Measurements from ENCODE around the gene PDE4D. TPM values are rescaled to one million over a fixed set of nuclear protein-coding genes. Genes with fewer than 3 reads are reported as not detected.
"Not testable (repeated sequence)": the region's sequence is repeated elsewhere in the genome, so short reads cannot be mapped to it uniquely, and the experiment has no call there.

The PDE4D gene
- polyA plus RNA-seq, 4 donors, result 19.4 to 35.9 (median 23.1) TPM

- no peak for DNase-seq (ENCODE audit: low read depth in 4 of 4, low spot score in 2 of 4)
These were observed 93.1 kb downstream of the PDE4D start for GRCh38 chr5:59800347-59800893.

GRCh38 chr5:59799668-59800346, 93.7 kb downstream of the PDE4D start:
- peak in 2 of 4 donors; percentile 23 to 62 for DNase-seq (ENCODE audit: low read depth in 4 of 4, low spot score in 2 of 4)

GRCh38 chr5:59798862-59799667, 94.5 kb downstream of the PDE4D start:
- DNase-seq (ENCODE audit: low read depth in 4 of 4, low spot score in 2 of 4), result peak in 2 of 4 donors; percentile 48 to 55

GRCh38 chr5:59795141-59795540, 98.4 kb downstream of the PDE4D start:
- DNase-seq (ENCODE audit: low read depth in 4 of 4, low spot score in 2 of 4), result no peak

GRCh38 chr5:59792983-59793585, 100.4 kb downstream of the PDE4D start:
- no peak for DNase-seq (ENCODE audit: low read depth in 4 of 4, low spot score in 2 of 4)

GRCh38 chr5:59791617-59792016, 101.9 kb downstream of the PDE4D start:
- DNase-seq (ENCODE audit: low read depth in 4 of 4, low spot score in 2 of 4), result no peak

- DNase-seq (ENCODE audit: low read depth in 4 of 4, low spot score in 2 of 4), result no peak
These were observed 102.6 kb downstream of the PDE4D start for GRCh38 chr5:59790776-59791475.

- DNase-seq (ENCODE audit: low read depth in 4 of 4, low spot score in 2 of 4), result no peak
These were observed 103.2 kb downstream of the PDE4D start for GRCh38 chr5:59790376-59790775.

GRCh38 chr5:59789894-59790293, 103.6 kb downstream of the PDE4D start:
- DNase-seq (ENCODE audit: low read depth in 4 of 4, low spot score in 2 of 4), result no peak

GRCh38 chr5:59789197-59789596, 104.3 kb downstream of the PDE4D start:
- no peak for DNase-seq (ENCODE audit: low read depth in 4 of 4, low spot score in 2 of 4)

GRCh38 chr5:59786334-59786805, 107.2 kb downstream of the PDE4D start:
- no peak for DNase-seq (ENCODE audit: low read depth in 4 of 4, low spot score in 2 of 4)

- DNase-seq (ENCODE audit: low read depth in 4 of 4, low spot score in 2 of 4), result no peak
These were observed 107.7 kb downstream of the PDE4D start for GRCh38 chr5:59785676-59786333.

GRCh38 chr5:59784708-59785107, 108.8 kb downstream of the PDE4D start:
- DNase-seq (ENCODE audit: low read depth in 4 of 4, low spot score in 2 of 4), result not testable (repeated sequence)

GRCh38 chr5:59783264-59783663, 110.3 kb downstream of the PDE4D start:
- no peak for DNase-seq (ENCODE audit: low read depth in 4 of 4, low spot score in 2 of 4)

- no peak for DNase-seq (ENCODE audit: low read depth in 4 of 4, low spot score in 2 of 4)
These were observed 110.7 kb downstream of the PDE4D start for GRCh38 chr5:59782856-59783255.

- DNase-seq (ENCODE audit: low read depth in 4 of 4, low spot score in 2 of 4), result no peak
These were observed 114.1 kb downstream of the PDE4D start for GRCh38 chr5:59779453-59779852.

GRCh38 chr5:59777028-59777427, 116.5 kb downstream of the PDE4D start:
- no peak for DNase-seq (ENCODE audit: low read depth in 4 of 4, low spot score in 2 of 4)

- DNase-seq (ENCODE audit: low read depth in 4 of 4, low spot score in 2 of 4), result no peak
These were observed 120.2 kb downstream of the PDE4D start for GRCh38 chr5:59773294-59773693.

- DNase-seq (ENCODE audit: low read depth in 4 of 4, low spot score in 2 of 4), result no peak
These were observed 120.8 kb downstream of the PDE4D start for GRCh38 chr5:59772757-59773156.

GRCh38 chr5:59772206-59772605, 121.3 kb downstream of the PDE4D start:
- no peak for DNase-seq (ENCODE audit: low read depth in 4 of 4, low spot score in 2 of 4)

Measured in left renal cortex interstitium (tissue), 4 donors.